ENCODE measurements around the gene TFEB. TPM values are rescaled to one million over a fixed set of nuclear protein-coding genes. Genes with fewer than 3 reads are reported as not detected.

The TFEB gene
- polyA plus RNA-seq, 1 experiment = 3.9 TPM

- ChIA-PET CTCF (no interaction called here), POLR2A (no interaction called here)
- TF ChIP-seq, protein P1, sequence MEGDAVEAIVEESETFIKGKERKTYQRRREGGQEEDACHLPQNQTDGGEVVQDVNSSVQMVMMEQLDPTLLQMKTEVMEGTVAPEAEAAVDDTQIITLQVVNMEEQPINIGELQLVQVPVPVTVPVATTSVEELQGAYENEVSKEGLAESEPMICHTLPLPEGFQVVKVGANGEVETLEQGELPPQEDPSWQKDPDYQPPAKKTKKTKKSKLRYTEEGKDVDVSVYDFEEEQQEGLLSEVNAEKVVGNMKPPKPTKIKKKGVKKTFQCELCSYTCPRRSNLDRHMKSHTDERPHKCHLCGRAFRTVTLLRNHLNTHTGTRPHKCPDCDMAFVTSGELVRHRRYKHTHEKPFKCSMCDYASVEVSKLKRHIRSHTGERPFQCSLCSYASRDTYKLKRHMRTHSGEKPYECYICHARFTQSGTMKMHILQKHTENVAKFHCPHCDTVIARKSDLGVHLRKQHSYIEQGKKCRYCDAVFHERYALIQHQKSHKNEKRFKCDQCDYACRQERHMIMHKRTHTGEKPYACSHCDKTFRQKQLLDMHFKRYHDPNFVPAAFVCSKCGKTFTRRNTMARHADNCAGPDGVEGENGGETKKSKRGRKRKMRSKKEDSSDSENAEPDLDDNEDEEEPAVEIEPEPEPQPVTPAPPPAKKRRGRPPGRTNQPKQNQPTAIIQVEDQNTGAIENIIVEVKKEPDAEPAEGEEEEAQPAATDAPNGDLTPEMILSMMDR (IDR thresholded peaks at IDR 0.05; ENCODE audit: low read depth, low read length) = no peak
- no peak for DNase-seq (ENCODE audit: low read depth, low spot score)
- Histone ChIP-seq H3K9me3 (ENCODE audit: control insufficient read depth, insufficient read depth, low read length) (no peaks in the 10 kb centered on the region), H3K27me3 (ENCODE audit: control insufficient read depth, insufficient read depth, low read length) (peaks cover 29% of the 10 kb centered on the region), H3K4me3 (ENCODE audit: low read depth, low read length) (no peak overlapping the region), H3K27ac (ENCODE audit: low read depth, low read length) (no peak overlapping the region)
These were observed 58.1 kb downstream of the TFEB start for GRCh38 chr6:41677124-41677921.

GRCh38 chr6:41676431-41676830, 59.0 kb downstream of the TFEB start:
- DNase-seq (ENCODE audit: low read depth, low spot score) = no peak
- peaks cover 36% of the 10 kb centered on the region for H3K27me3 ChIP-seq (ENCODE audit: control insufficient read depth, insufficient read depth, low read length)
- TF ChIP-seq, protein P1 (IDR thresholded peaks at IDR 0.05; ENCODE audit: low read depth, low read length) = no peak
- no peak overlapping the region for H3K27ac ChIP-seq (ENCODE audit: low read depth, low read length)
- CTCF ChIA-PET = interaction anchor here (1.2 kb wide), 1 partner anchor 308 kb away, joined by 4 read pairs; no protein-coding TSS in a partner anchor
- H3K9me3 ChIP-seq (ENCODE audit: control insufficient read depth, insufficient read depth, low read length) = no peaks in the 10 kb centered on the region
- H3K4me3 ChIP-seq (ENCODE audit: low read depth, low read length) = no peak overlapping the region
- POLR2A ChIA-PET = no interaction called here

- CTCF ChIA-PET = interaction anchor here (0.7 to 1.2 kb wide), 2 partner anchors 308 to 357 kb away, joined by 4 to 16 read pairs; no protein-coding TSS in a partner anchor
These were observed 59.4 kb downstream of the TFEB start for GRCh38 chr6:41675992-41676391.

DNA sequence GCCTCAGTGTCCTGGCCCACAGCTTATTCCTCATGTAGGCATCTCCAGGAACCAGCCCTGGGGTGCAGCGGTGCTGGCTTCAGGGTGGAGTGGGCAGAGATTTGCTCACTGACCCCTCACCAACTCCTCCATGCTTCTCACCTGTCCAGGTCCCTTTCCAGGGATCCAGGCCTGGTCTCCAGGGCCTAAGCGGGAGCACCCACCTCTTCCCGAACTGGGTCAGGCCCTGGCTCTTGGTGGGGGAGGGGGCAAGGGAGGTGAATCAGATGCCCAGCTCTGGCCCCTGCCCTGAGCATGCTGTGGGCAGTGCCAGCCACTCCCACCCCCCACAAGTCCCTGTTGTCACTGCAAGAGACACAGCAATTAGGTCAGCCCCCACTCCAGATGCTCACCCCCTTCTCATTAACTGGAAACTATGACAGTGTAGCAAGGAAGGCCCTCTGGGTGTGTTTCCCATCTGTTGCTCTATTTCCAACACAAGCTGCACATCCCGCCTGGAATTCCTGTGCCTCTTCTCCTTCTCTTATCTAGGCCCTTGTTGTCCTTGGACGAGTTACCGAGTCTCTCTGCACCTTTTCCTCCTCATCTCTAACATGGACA, 60.1 kb downstream of the TFEB start:
- no peak for DNase-seq (ENCODE audit: low read depth, low spot score)
- TF ChIP-seq, protein P1 (IDR thresholded peaks at IDR 0.05; ENCODE audit: low read depth, low read length) = no peak
- CTCF ChIA-PET = interaction anchor here (0.7 to 1.2 kb wide), 3 partner anchors 8 to 356 kb away, joined by 4 to 16 read pairs (median 4); no protein-coding TSS in a partner anchor
- peaks cover 39% of the 10 kb centered on the region for H3K27me3 ChIP-seq (ENCODE audit: control insufficient read depth, insufficient read depth, low read length)
- POLR2A ChIA-PET = no interaction called here
- no peaks in the 10 kb centered on the region for H3K9me3 ChIP-seq (ENCODE audit: control insufficient read depth, insufficient read depth, low read length)
- no peak overlapping the region for H3K4me3 ChIP-seq (ENCODE audit: low read depth, low read length)
- no peak overlapping the region for H3K27ac ChIP-seq (ENCODE audit: low read depth, low read length)

More at GRCh38 chr6:41675992-41676391, 59.4 kb downstream of the TFEB start:
- Histone ChIP-seq H3K27me3 (ENCODE audit: control insufficient read depth, insufficient read depth, low read length) (peaks cover 36% of the 10 kb centered on the region), H3K9me3 (ENCODE audit: control insufficient read depth, insufficient read depth, low read length) (no peaks in the 10 kb centered on the region), H3K27ac (ENCODE audit: low read depth, low read length) (no peak overlapping the region), H3K4me3 (ENCODE audit: low read depth, low read length) (no peak overlapping the region)
- TF ChIP-seq, protein P1 (IDR thresholded peaks at IDR 0.05; ENCODE audit: low read depth, low read length) = no peak
- POLR2A ChIA-PET = no interaction called here
- DNase-seq (ENCODE audit: low read depth, low spot score) = no peak
